Keratinocyte (primary cell): ENCODE data around the gene CASQ1. TPM values are rescaled to one million over a fixed set of nuclear protein-coding genes. Genes with fewer than 3 reads are reported as not detected.

Source experiments
- DNase-seq: peaks from one replicate; pipeline ENCODE4 v3.0.0-alpha.2; 2011; ENCODE audit warnings: low read depth, missing footprints, low spot score
- FAIRE-seq: peaks from 2 replicates; lab custom pipeline; 2011; peaks lifted over from hg19 to GRCh38; lab: Jason Lieb, UNC
- H2AFZ ChIP-seq: 2 replicates; pipeline ENCODE4 v1.6.0; 2012; ENCODE audit warnings: low read length, control low read depth, inconsistent platforms; ENCODE audit not compliant: control insufficient read depth
- H3K27ac ChIP-seq: 2 replicates; pipeline ENCODE4 v1.5.1; 2011; ENCODE audit warnings: low read length; ENCODE audit not compliant: control insufficient read depth, insufficient read depth
- H3K27me3 ChIP-seq: 3 replicates; pipeline ENCODE4 v1.6.0; 2011; ENCODE audit warnings: low read length; ENCODE audit not compliant: control insufficient read depth, insufficient read depth; ENCODE audit errors: extremely low read depth
- H3K36me3 ChIP-seq, 2 experiments: 2 replicates in 1 of 2; 3 replicates in 1 of 2; pipeline ENCODE4 v1.5.1; 2011; ENCODE audit warnings: low read length in 2 of 2, mild to moderate bottlenecking in 1 of 2; ENCODE audit not compliant: control insufficient read depth in 2 of 2, insufficient read depth in 2 of 2; ENCODE audit errors: extremely low read depth in 1 of 2
- H3K4me1 ChIP-seq: 3 replicates; pipeline ENCODE4 v1.5.1; 2011; ENCODE audit warnings: low read length; ENCODE audit not compliant: control insufficient read depth, insufficient read depth; ENCODE audit errors: extremely low read depth
- H3K4me2 ChIP-seq: 3 replicates; pipeline ENCODE4 v1.6.0; 2011; ENCODE audit warnings: low read depth, low read length; ENCODE audit not compliant: control insufficient read depth, insufficient read depth; ENCODE audit errors: extremely low read depth
- H3K4me3 ChIP-seq, 3 experiments: fragments of 200-600 bp in 1 of 3; sonication (generic) in 1 of 3; 2 replicates in 2 of 3; 3 replicates in 1 of 3; pipeline ENCODE4 v1.5.1; 2011 to 2016; ENCODE audit warnings: low read length in 3 of 3, mild to moderate bottlenecking in 3 of 3, control low read depth in 2 of 3, inconsistent platforms in 1 of 3, low read depth in 1 of 3, mixed read lengths in 1 of 3, mixed run types in 1 of 3, moderate library complexity in 1 of 3; ENCODE audit not compliant: control insufficient read depth in 2 of 3, insufficient read depth in 2 of 3; ENCODE audit errors: extremely low read depth in 1 of 3
- H3K79me2 ChIP-seq: 2 replicates; pipeline ENCODE4 v1.6.0; 2012; ENCODE audit warnings: low read length; ENCODE audit not compliant: control insufficient read depth, insufficient read depth
- H3K9ac ChIP-seq: 3 replicates; pipeline ENCODE4 v1.6.0; 2011; ENCODE audit warnings: low read length; ENCODE audit not compliant: control insufficient read depth, insufficient read depth; ENCODE audit errors: extremely low read depth
- H3K9me1 ChIP-seq: 3 replicates; pipeline ENCODE4 v1.6.0; 2011; ENCODE audit warnings: low read length; ENCODE audit not compliant: control insufficient read depth, insufficient read depth; ENCODE audit errors: extremely low read depth
- H3K9me3 ChIP-seq: 2 replicates; pipeline ENCODE4 v1.5.1; 2012; ENCODE audit warnings: low read depth, low read length; ENCODE audit not compliant: control insufficient read depth
- H4K20me1 ChIP-seq: 3 replicates; pipeline ENCODE4 v1.6.0; 2011; ENCODE audit warnings: low read length; ENCODE audit not compliant: control insufficient read depth, insufficient read depth; ENCODE audit errors: extremely low read depth
- EZH2 ChIP-seq: IDR thresholded peaks from one replicate; pipeline ENCODE4 v1.6.1; 2012; ENCODE audit warnings: inconsistent platforms, mild to moderate bottlenecking, low read length, moderate library complexity
- dilution Hi-C: fragments of 300-500 bp; cut with MboI; formaldehyde crosslinking; loops from one replicate; pipeline ENCODE4 v1.7.0; 2020; ENCODE audit warnings: low sequenced_read_pairs; ENCODE audit not compliant: extremely low pct_ligation_motif_present
- polyA plus RNA-seq, 5 experiments: library from polyadenylated mRNA; depleted of rRNA in 3 of 5; stranded (reverse) in 3 of 5; stranded (forward) in 1 of 5; unstranded in 1 of 5; fragments of >200 nt; gene quantifications; 1 replicate in 1 of 5; 2 replicates in 3 of 5; 3 replicates in 1 of 5; pipeline versions ENCODE4 v1.2.1 to v1.2.3, GENCODE V29; 2011 to 2012; ENCODE audit warnings: missing spikeins in 2 of 5, low read depth in 1 of 5, low replicate concordance in 1 of 5
- TF ChIP-seq, protein P1 (sequence below), 3 experiments: IDR thresholded peaks in 1 of 3; conservative IDR thresholded peaks in 1 of 3; optimal IDR thresholded peaks in 1 of 3; 2 replicates in 2 of 3; 3 replicates in 1 of 3; pipeline versions ENCODE3 to v1.5.1; 2011; ENCODE audit warnings: low read length in 3 of 3, mild to moderate bottlenecking in 3 of 3, moderate library complexity in 2 of 3, control low read depth in 1 of 3, inconsistent platforms in 1 of 3; ENCODE audit not compliant: insufficient read depth in 2 of 3; ENCODE audit errors: extremely low read depth in 1 of 3

CASQ1 gene
- polyA plus RNA-seq, 1 donor (not counting 4 experiments of a cell fraction or from before 2014, with no cell fraction given), result not detected

DNA sequence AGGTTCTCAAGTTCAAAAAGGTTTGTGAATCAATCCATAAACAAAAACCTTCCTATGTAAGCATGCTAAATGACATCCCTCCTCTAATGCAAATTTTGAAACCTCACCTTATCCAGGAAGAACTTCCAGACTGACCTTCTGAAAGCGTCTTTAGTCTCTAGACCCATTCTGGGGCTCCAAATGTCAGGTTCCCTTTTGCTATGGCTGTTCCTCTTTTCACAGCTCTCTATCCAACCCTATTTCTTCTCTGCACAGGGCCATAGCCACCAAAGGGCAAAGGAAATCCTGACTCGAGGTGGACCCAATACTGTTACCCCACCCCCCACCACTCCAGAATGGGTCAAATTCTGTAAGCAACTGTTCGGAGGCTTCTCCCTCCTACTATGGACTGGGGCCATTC, 35.6 kb upstream of the CASQ1 start:
- H3K9me1 ChIP-seq, result no peaks in the 10 kb centered on the region
- no peak for FAIRE-seq
- no peaks in the 10 kb centered on the region for H3K79me2 ChIP-seq
- no peak overlapping the region for H3K4me3 ChIP-seq
- H4K20me1 ChIP-seq, result no peaks in the 10 kb centered on the region
- no peak overlapping the region for H3K4me2 ChIP-seq
- dilution Hi-C loops, result no loop called here
- no peak overlapping the region for H2AFZ ChIP-seq
- DNase-seq, result no peak
- H3K9me3 ChIP-seq, result no peaks in the 10 kb centered on the region
- TF ChIP-seq, protein P1, sequence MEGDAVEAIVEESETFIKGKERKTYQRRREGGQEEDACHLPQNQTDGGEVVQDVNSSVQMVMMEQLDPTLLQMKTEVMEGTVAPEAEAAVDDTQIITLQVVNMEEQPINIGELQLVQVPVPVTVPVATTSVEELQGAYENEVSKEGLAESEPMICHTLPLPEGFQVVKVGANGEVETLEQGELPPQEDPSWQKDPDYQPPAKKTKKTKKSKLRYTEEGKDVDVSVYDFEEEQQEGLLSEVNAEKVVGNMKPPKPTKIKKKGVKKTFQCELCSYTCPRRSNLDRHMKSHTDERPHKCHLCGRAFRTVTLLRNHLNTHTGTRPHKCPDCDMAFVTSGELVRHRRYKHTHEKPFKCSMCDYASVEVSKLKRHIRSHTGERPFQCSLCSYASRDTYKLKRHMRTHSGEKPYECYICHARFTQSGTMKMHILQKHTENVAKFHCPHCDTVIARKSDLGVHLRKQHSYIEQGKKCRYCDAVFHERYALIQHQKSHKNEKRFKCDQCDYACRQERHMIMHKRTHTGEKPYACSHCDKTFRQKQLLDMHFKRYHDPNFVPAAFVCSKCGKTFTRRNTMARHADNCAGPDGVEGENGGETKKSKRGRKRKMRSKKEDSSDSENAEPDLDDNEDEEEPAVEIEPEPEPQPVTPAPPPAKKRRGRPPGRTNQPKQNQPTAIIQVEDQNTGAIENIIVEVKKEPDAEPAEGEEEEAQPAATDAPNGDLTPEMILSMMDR (optimal IDR thresholded peaks at IDR 0.05 in 1 of 3, IDR thresholded peaks at IDR 0.05 in 1 of 3, conservative IDR thresholded peaks at IDR 0.05 in 1 of 3; ENCODE audit: extremely low read depth in 1 of 3, insufficient read depth in 2 of 3, low read length in 3 of 3), result no peak
- TF ChIP-seq EZH2, result no peak
- H3K27ac ChIP-seq, result no peak overlapping the region
- no peaks in the 10 kb centered on the region for H3K36me3 ChIP-seq
- no peak overlapping the region for H3K9ac ChIP-seq
- H3K27me3 ChIP-seq, result peaks cover 4% of the 10 kb centered on the region
- no peaks in the 10 kb centered on the region for H3K4me1 ChIP-seq

DNA sequence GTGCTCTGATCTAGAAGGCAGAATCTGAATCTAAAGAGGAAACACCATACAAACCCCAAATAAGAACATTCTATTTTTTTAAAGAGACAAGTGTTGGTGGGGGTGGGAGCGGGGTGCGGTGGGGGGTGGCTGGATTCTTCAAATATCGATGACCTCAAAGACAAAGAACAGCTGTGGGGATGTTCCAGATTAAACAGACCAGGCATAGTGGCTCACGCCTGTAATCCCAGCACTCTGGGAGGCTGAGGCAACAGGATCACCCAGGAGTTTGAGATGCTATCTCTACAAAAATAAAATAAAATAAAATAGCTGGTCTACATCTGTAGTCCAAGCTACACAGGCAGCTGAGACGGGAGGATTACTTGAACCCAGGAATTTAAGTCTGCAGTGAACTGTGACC, 34.0 kb upstream of the CASQ1 start:
- dilution Hi-C loops, result no loop called here

More for the DNA sequence above, 34.0 kb upstream of the CASQ1 start:
- DNase-seq, result no peak
- no peaks in the 10 kb centered on the region for H4K20me1 ChIP-seq
- peaks cover 4% of the 10 kb centered on the region for H3K27me3 ChIP-seq
- TF ChIP-seq EZH2, result no peak
- TF ChIP-seq, protein P1 (optimal IDR thresholded peaks at IDR 0.05 in 1 of 3, IDR thresholded peaks at IDR 0.05 in 1 of 3, conservative IDR thresholded peaks at IDR 0.05 in 1 of 3; ENCODE audit: extremely low read depth in 1 of 3, insufficient read depth in 2 of 3, low read length in 3 of 3), result no peak
- no peaks in the 10 kb centered on the region for H3K36me3 ChIP-seq
- H2AFZ ChIP-seq, result no peak overlapping the region
- H3K79me2 ChIP-seq, result no peaks in the 10 kb centered on the region
- no peak overlapping the region for H3K9ac ChIP-seq
- no peak overlapping the region for H3K27ac ChIP-seq
- no peak for FAIRE-seq
- no peaks in the 10 kb centered on the region for H3K9me1 ChIP-seq
- H3K9me3 ChIP-seq, result no peaks in the 10 kb centered on the region
- no peak overlapping the region for H3K4me3 ChIP-seq
- H3K4me2 ChIP-seq, result no peak overlapping the region
- H3K4me1 ChIP-seq, result no peaks in the 10 kb centered on the region
